GM23338 (cell line): ENCODE data around the gene UBASH3A. TPM values are rescaled to one million over a fixed set of nuclear protein-coding genes. Genes with fewer than 3 reads are reported as not detected.

Experiments used
- ATAC-seq: fragments of 200-7000 bp; cut with Tn5 transposase; 3 replicates; pipeline ENCODE4 v1.9.1; 2020
- DNase-seq: peaks from one replicate; pipeline ENCODE4 v3.0.0-alpha.2; 2015; ENCODE audit warnings: low spot score
- H2AFZ ChIP-seq: fragments of 200-600 bp; sonication (generic); 2 replicates; pipeline ENCODE4 v1.8.0; 2016; ENCODE audit warnings: antibody characterized with exemption, mild to moderate bottlenecking, moderate library complexity
- H3F3A ChIP-seq: fragments of 200-600 bp; sonication (generic); replicated peaks from 2 replicates; pipeline ENCODE4 v1.8.0; 2017; ENCODE audit warnings: antibody characterized with exemption, mixed run types, low read depth
- H3K27ac ChIP-seq: fragments of 200-600 bp; sonication (generic); 2 replicates; pipeline ENCODE4 v1.6.1; 2016; ENCODE audit warnings: low read depth
- H3K27me3 ChIP-seq: fragments of 200-600 bp; sonication (generic); 2 replicates; pipeline ENCODE4 v1.8.0; 2016; ENCODE audit warnings: mild to moderate bottlenecking, mixed run types, moderate library complexity; ENCODE audit not compliant: insufficient read depth
- H3K36me3 ChIP-seq: fragments of 200-600 bp; sonication (generic); 2 replicates; pipeline ENCODE4 v1.8.0; 2016; ENCODE audit warnings: mild to moderate bottlenecking; ENCODE audit not compliant: insufficient read depth
- H3K4me1 ChIP-seq: fragments of 200-600 bp; sonication (generic); 2 replicates; pipeline ENCODE4 v1.8.0; 2016; ENCODE audit warnings: mild to moderate bottlenecking, moderate library complexity; ENCODE audit not compliant: insufficient read depth
- H3K4me2 ChIP-seq: fragments of 200-600 bp; sonication (generic); 2 replicates; pipeline ENCODE4 v1.7.1; 2017; ENCODE audit warnings: mixed run types
- H3K4me3 ChIP-seq: fragments of 200-600 bp; sonication (generic); 2 replicates; pipeline ENCODE4 v1.6.1; 2016; ENCODE audit warnings: mixed run types
- H3K79me2 ChIP-seq: fragments of 200-600 bp; sonication (generic); replicated peaks from 2 replicates; pipeline ENCODE4 v1.8.0; 2017; ENCODE audit warnings: mild to moderate bottlenecking; ENCODE audit not compliant: insufficient read depth
- H3K9me2 ChIP-seq: fragments of 200-600 bp; sonication (generic); 2 replicates; pipeline ENCODE4 v1.8.0; 2017; ENCODE audit not compliant: insufficient read depth
- H4K20me1 ChIP-seq: fragments of 200-600 bp; sonication (generic); replicated peaks from 2 replicates; pipeline ENCODE4 v1.8.0; 2017; ENCODE audit warnings: mild to moderate bottlenecking; ENCODE audit not compliant: insufficient read depth
- H3K27ac Mint-ChIP-seq: 2 replicates; pipeline ENCODE4 v1.8.0; 2020; ENCODE audit warnings: inconsistent platforms, mild to moderate bottlenecking, moderate library complexity, mixed read lengths
- H3K27me3 Mint-ChIP-seq: 3 replicates; pipeline ENCODE4 v1.8.0; 2022; ENCODE audit warnings: low read depth, mild to moderate bottlenecking, moderate library complexity, mixed read lengths, inconsistent platforms; ENCODE audit not compliant: insufficient read depth, poor library complexity
- H3K36me3 Mint-ChIP-seq: 3 replicates; pipeline ENCODE4 v1.8.0; 2021; ENCODE audit warnings: low read depth, mild to moderate bottlenecking, inconsistent platforms, moderate library complexity, mixed read lengths
- H3K4me1 Mint-ChIP-seq: 3 replicates; pipeline ENCODE4 v1.8.0; 2020; ENCODE audit warnings: mild to moderate bottlenecking, inconsistent platforms, mixed read lengths
- H3K4me3 Mint-ChIP-seq: 3 replicates; pipeline ENCODE4 v1.8.0; 2021; ENCODE audit warnings: moderate library complexity, mild to moderate bottlenecking, inconsistent platforms, mixed read lengths
- H3K9me3 Mint-ChIP-seq: 3 replicates; pipeline ENCODE4 v1.8.0; 2020; ENCODE audit warnings: moderate library complexity, mild to moderate bottlenecking, inconsistent platforms, mixed read lengths
- CREB1 ChIP-seq: fragments of 250-450 bp; sonication (Bioruptor Pico); IDR thresholded peaks from 2 replicates; pipeline ENCODE4 v1.5.0; 2020; ENCODE audit warnings: low read depth, mild to moderate bottlenecking, moderate library complexity
- ETS1 ChIP-seq: IDR thresholded peaks from 2 replicates; pipeline ENCODE4 v1.6.1; 2016; ENCODE audit warnings: antibody characterized with exemption
- EZH2 ChIP-seq: fragments of 200-600 bp; sonication (generic); IDR thresholded peaks from one replicate; pipeline ENCODE4 v1.8.0; 2017; ENCODE audit warnings: antibody characterized with exemption, mild to moderate bottlenecking, low read depth; ENCODE audit not compliant: unreplicated experiment
- EZH2phosphoT487 ChIP-seq: fragments of 200-600 bp; sonication (generic); IDR thresholded peaks from one replicate; pipeline ENCODE4 v1.8.1; 2018; ENCODE audit warnings: antibody characterized with exemption; ENCODE audit not compliant: unreplicated experiment
- JUNB ChIP-seq: IDR thresholded peaks from one replicate; pipeline ENCODE4 v1.6.1; 2016; ENCODE audit warnings: antibody characterized with exemption; ENCODE audit not compliant: unreplicated experiment
- POLR2AphosphoS5 ChIP-seq: IDR thresholded peaks from 2 replicates; pipeline ENCODE4 v1.6.1; 2016; ENCODE audit warnings: antibody characterized with exemption, low read depth
- REST ChIP-seq: IDR thresholded peaks from one replicate; pipeline ENCODE4 v1.6.1; 2018; ENCODE audit warnings: antibody characterized with exemption; ENCODE audit not compliant: unreplicated experiment
- ZNF114 ChIP-seq: fragments of 250-450 bp; sonication (Bioruptor Pico); IDR thresholded peaks from 2 replicates; pipeline ENCODE4 v1.5.0; 2020; ENCODE audit warnings: mild to moderate bottlenecking, moderate library complexity
- ZNF331 ChIP-seq: fragments of 250-450 bp; sonication (Bioruptor Pico); IDR thresholded peaks from 2 replicates; pipeline ENCODE4 v1.5.0; 2020; ENCODE audit warnings: low read depth, mild to moderate bottlenecking, moderate library complexity
- ZNF462 ChIP-seq: fragments of 250-450 bp; sonication (Bioruptor Pico); IDR thresholded peaks from 2 replicates; pipeline ENCODE4 v1.5.0; 2020; ENCODE audit warnings: mild to moderate bottlenecking, moderate library complexity
- polyA plus RNA-seq: library from polyadenylated mRNA; unstranded; fragments of >200 nt; fragmentation: Nextera tagmentation; extraction: Ambion mirVana; gene quantifications from 2 replicates; pipeline ENCODE4 v1.2.1, GENCODE V29; 2016
- total RNA-seq: library from RNA; depleted of rRNA; stranded (reverse); fragments of >200 nt; shearing (Covaris generic); gene quantifications from 2 replicates; pipeline ENCODE4 v1.2.3, GENCODE V29; 2014

Gene UBASH3A
- total and polyA plus RNA-seq, 2 experiments from 2014 or later = not detected

GRCh38 chr21:42427809-42428419, 24.2 kb downstream of the UBASH3A start:
- DNase-seq = no peak
- H3K27me3 Mint-ChIP-seq = peaks cover 7% of the 10 kb centered on the region
- Histone ChIP-seq H3K4me2 (no peak overlapping the region), H3K36me3 (no peaks in the 10 kb centered on the region), H3K9me2 (no peaks in the 10 kb centered on the region), H4K20me1 (no peaks in the 10 kb centered on the region), H3K27ac (no peak overlapping the region), H3F3A (no peaks in the 10 kb centered on the region), H3K4me3 (no peak overlapping the region), H2AFZ (no peak overlapping the region), H3K4me1 (no peaks in the 10 kb centered on the region), H3K79me2 (no peaks in the 10 kb centered on the region), H3K27me3 (no peaks in the 10 kb centered on the region)
- H3K36me3 Mint-ChIP-seq = no peaks in the 10 kb centered on the region
- H3K4me3 Mint-ChIP-seq = no peak overlapping the region
- H3K9me3 Mint-ChIP-seq = peaks cover 13% of the 10 kb centered on the region
- H3K27ac Mint-ChIP-seq = no peak overlapping the region
- H3K4me1 Mint-ChIP-seq = no peaks in the 10 kb centered on the region
- ATAC-seq = no peak
- no peak for TF ChIP-seq ETS1
- no peak for TF ChIP-seq ZNF331 (CRISPR knock-in tag)
- TF ChIP-seq JUNB = no peak
- TF ChIP-seq EZH2phosphoT487 = no peak
- TF ChIP-seq CREB1 (CRISPR knock-in tag) = no peak
- no peak for TF ChIP-seq EZH2
- TF ChIP-seq ZNF462 (CRISPR knock-in tag) = no peak
- no peak for TF ChIP-seq POLR2AphosphoS5
- no peak for TF ChIP-seq ZNF114 (CRISPR knock-in tag)
- TF ChIP-seq REST = no peak
